ENCODE results near the gene PLA2G4E.

GRCh38 chr15:42050484-42051255, 29.8 kb upstream of the PLA2G4E start:
- no peak for TF ChIP-seq CTCF (IDR thresholded peaks at IDR 0.05)
- TF ChIP-seq POLR2A (IDR thresholded peaks at IDR 0.05): no peak
